Liver (tissue), 3 donors: ENCODE measurements around the gene THAP10.

Source experiments
- ATF3 ChIP-seq: IDR thresholded peaks from 2 replicates; pipeline ENCODE4 v1.6.1; 2016; ENCODE audit warnings: antibody characterized with exemption
- FOXA1 ChIP-seq: IDR thresholded peaks from 2 replicates; pipeline ENCODE4 v1.6.1; 2016; ENCODE audit warnings: antibody characterized with exemption
- GABPA ChIP-seq, 2 donors: IDR thresholded peaks in 1 of 2; conservative IDR thresholded peaks in 1 of 2; 2 replicates each; pipeline ENCODE4 v1.6.1; 2016; ENCODE audit warnings: antibody characterized with exemption in 2 of 2, mild to moderate bottlenecking in 1 of 2, moderate library complexity in 1 of 2
- HNF4G ChIP-seq: IDR thresholded peaks from 2 replicates; pipeline ENCODE4 v1.6.1; 2016; ENCODE audit warnings: antibody characterized with exemption
- JUND ChIP-seq, 2 donors: IDR thresholded peaks; 2 replicates each; pipeline ENCODE4 v1.6.1; 2016; ENCODE audit warnings: antibody characterized with exemption in 2 of 2
- REST ChIP-seq: IDR thresholded peaks from 2 replicates; pipeline ENCODE4 v1.6.1; 2016; ENCODE audit warnings: antibody characterized with exemption, mild to moderate bottlenecking
- SP1 ChIP-seq: IDR thresholded peaks from 2 replicates; pipeline ENCODE4 v1.6.1; 2018; ENCODE audit warnings: antibody characterized with exemption, mild to moderate bottlenecking
- TF ChIP-seq, protein P1 (sequence below): fragments of 150-350 bp; IDR thresholded peaks from 2 replicates; pipeline ENCODE4 v1.5.1; 2017; ENCODE audit warnings: improper control_type of control experiment, low read depth, low read length; ENCODE audit not compliant: missing input control
- donor health status: healthy.
- donor health status: healthy.

GRCh38 chr15:70906842-70907241 is 14.6 kb upstream of the THAP10 start:
- TF ChIP-seq, protein P1, sequence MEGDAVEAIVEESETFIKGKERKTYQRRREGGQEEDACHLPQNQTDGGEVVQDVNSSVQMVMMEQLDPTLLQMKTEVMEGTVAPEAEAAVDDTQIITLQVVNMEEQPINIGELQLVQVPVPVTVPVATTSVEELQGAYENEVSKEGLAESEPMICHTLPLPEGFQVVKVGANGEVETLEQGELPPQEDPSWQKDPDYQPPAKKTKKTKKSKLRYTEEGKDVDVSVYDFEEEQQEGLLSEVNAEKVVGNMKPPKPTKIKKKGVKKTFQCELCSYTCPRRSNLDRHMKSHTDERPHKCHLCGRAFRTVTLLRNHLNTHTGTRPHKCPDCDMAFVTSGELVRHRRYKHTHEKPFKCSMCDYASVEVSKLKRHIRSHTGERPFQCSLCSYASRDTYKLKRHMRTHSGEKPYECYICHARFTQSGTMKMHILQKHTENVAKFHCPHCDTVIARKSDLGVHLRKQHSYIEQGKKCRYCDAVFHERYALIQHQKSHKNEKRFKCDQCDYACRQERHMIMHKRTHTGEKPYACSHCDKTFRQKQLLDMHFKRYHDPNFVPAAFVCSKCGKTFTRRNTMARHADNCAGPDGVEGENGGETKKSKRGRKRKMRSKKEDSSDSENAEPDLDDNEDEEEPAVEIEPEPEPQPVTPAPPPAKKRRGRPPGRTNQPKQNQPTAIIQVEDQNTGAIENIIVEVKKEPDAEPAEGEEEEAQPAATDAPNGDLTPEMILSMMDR, result no peak
- TF ChIP-seq GABPA (IDR thresholded peaks at IDR 0.05 in 1 of 2, conservative IDR thresholded peaks at IDR 0.05 in 1 of 2), result no peak
- TF ChIP-seq HNF4G, result no peak
- TF ChIP-seq REST, result no peak
- TF ChIP-seq JUND (IDR thresholded peaks at IDR 0.05), result no peak
- TF ChIP-seq SP1, result no peak
- TF ChIP-seq ATF3, result no peak
- TF ChIP-seq FOXA1, result no peak
